ENCODE results near the gene PIK3C2G.
A peak's percentile ranks its signal among the peaks of the same experiment; 100 is the strongest.

PIK3C2G gene

DNA sequence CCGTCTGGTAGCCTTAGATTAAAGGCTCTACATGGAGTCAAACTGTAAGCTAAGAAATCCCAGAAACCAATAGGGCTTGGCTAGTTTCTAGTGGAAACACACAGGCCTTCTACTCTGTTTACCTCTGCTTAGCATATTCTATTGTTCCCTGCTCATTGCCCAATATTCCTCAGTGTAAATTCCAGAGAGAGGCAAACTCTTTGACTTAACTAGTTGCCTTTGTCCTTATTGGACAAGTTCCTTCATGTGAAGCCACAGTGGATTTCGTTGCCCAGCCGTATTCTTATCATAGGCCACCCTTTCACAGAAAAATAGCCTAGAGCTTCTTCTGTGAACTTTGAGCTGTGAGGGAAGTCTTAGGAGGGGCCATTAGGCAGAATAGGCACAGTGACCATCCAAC, 290.4 kb downstream of the PIK3C2G start:
- H3K4me3 ChIP-seq (ENCODE audit: low read depth, low read length) = no peak overlapping the region
- DNase-seq (ENCODE audit: low read depth) = no peak
- TF ChIP-seq, protein P1, sequence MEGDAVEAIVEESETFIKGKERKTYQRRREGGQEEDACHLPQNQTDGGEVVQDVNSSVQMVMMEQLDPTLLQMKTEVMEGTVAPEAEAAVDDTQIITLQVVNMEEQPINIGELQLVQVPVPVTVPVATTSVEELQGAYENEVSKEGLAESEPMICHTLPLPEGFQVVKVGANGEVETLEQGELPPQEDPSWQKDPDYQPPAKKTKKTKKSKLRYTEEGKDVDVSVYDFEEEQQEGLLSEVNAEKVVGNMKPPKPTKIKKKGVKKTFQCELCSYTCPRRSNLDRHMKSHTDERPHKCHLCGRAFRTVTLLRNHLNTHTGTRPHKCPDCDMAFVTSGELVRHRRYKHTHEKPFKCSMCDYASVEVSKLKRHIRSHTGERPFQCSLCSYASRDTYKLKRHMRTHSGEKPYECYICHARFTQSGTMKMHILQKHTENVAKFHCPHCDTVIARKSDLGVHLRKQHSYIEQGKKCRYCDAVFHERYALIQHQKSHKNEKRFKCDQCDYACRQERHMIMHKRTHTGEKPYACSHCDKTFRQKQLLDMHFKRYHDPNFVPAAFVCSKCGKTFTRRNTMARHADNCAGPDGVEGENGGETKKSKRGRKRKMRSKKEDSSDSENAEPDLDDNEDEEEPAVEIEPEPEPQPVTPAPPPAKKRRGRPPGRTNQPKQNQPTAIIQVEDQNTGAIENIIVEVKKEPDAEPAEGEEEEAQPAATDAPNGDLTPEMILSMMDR (IDR thresholded peaks at IDR 0.05; ENCODE audit: control insufficient read depth, extremely low read depth, insufficient read depth) = no peak

DNA sequence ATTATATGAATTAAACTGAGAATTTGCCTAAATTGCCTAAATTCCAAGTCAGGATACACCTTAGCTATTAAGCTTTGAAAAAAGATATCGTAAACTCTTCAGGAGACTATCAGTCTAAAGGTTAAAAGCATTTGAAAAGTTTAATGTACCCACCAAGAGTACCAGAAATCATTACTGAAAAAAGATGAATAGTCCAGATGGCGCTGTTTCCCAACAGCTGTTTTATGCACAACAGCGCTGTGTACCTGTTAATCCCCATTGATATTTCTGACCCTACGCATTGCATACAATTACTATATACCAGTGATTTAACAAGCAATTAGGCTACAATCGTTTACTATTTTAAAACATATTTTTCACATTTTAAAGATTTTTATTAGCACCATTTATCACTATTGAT, 291.5 kb downstream of the PIK3C2G start:
- DNase-seq (ENCODE audit: low read depth) = no peak
- TF ChIP-seq, protein P1 (IDR thresholded peaks at IDR 0.05; ENCODE audit: control insufficient read depth, extremely low read depth, insufficient read depth) = peak; percentile 52
- no peak overlapping the region for H3K4me3 ChIP-seq (ENCODE audit: low read depth, low read length)

DNA sequence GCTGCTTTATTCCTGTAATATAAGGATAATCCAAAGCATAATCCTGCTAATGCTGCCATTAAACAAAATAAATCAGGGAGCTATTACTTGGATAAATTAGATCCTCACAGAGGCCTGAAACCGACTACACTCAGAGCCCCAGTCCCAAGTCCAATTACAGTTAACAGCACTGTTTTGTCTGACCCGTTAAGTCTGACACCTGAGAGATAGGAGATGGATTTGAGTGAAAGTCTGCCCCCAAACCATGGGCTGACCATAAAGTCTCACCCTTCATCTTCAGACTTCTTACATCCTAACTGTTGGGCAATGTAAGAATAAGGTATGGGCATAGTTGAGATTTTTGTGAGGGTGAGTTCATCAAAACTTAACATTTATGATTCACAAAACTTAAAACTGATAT, 294.8 kb downstream of the PIK3C2G start:
- no peak overlapping the region for H3K4me3 ChIP-seq (ENCODE audit: low read depth, low read length)
- TF ChIP-seq, protein P1 (IDR thresholded peaks at IDR 0.05; ENCODE audit: control insufficient read depth, extremely low read depth, insufficient read depth) = no peak
- no peak for DNase-seq (ENCODE audit: low read depth)

DNA sequence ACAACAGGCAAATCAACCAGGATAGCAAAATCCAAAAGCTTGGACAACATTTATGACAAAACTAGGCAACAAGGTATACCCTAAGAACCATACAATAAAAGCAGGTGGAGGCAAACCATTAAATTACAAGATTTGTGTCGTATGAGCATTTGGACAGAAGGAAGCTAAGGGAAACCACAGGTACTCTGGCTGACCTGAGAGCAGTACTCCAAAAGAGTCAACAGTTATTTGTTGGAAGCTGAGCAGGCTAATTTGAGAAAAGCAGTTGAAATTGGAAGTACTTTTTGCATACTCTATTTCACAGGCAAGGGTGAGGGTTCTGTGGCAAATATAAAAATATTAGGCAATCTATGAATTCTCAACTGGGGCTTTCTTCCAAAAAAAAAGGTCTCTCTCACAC, 297.9 kb downstream of the PIK3C2G start:
- no peak overlapping the region for H3K4me3 ChIP-seq (ENCODE audit: low read depth, low read length)
- TF ChIP-seq, protein P1 (IDR thresholded peaks at IDR 0.05; ENCODE audit: control insufficient read depth, extremely low read depth, insufficient read depth) = no peak
- DNase-seq (ENCODE audit: low read depth) = no peak

DNA sequence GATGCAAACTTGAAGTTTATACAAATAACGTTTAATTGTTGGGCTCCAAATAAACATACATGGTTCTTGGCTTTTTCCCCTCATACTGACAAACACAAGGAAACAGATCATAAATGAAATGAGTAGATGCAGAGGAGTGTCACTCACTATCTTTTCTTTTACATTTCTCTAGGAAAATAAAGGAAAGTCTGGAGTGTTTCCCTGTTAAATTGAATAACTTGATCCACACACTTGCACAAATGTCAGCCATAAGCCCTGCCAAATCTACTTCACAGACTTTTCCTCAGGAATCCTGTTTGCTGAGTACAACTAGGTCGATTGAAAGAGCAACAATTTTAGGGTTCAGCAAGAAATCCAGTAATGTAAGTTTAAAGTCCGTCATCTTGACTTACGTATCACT, 301.2 kb downstream of the PIK3C2G start:
- H3K4me3 ChIP-seq (ENCODE audit: low read depth, low read length) = no peak overlapping the region
- TF ChIP-seq, protein P1 (IDR thresholded peaks at IDR 0.05; ENCODE audit: control insufficient read depth, extremely low read depth, insufficient read depth) = no peak
- DNase-seq (ENCODE audit: low read depth) = no peak

DNA sequence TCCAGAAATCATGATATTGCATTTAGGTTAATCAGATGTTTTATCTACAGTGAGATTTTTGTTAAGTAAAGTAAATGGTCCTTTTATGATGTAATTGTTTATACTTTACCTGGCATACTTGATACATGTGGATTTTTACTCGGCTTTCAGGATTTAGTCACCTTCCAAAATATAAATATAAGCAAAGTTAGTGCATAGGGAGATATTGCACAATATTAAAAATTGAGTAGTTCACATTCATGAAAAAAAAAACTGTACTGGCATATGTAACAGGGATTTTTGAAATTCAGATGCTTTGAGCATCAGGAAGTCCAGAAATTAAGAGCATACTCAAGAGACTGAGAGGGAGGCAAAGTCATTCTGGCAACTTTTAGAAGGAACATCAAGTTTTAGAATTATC, 303.0 kb downstream of the PIK3C2G start:
- no peak for DNase-seq (ENCODE audit: low read depth)
- TF ChIP-seq, protein P1 (IDR thresholded peaks at IDR 0.05; ENCODE audit: control insufficient read depth, extremely low read depth, insufficient read depth) = no peak
- no peak overlapping the region for H3K4me3 ChIP-seq (ENCODE audit: low read depth, low read length)

DNA sequence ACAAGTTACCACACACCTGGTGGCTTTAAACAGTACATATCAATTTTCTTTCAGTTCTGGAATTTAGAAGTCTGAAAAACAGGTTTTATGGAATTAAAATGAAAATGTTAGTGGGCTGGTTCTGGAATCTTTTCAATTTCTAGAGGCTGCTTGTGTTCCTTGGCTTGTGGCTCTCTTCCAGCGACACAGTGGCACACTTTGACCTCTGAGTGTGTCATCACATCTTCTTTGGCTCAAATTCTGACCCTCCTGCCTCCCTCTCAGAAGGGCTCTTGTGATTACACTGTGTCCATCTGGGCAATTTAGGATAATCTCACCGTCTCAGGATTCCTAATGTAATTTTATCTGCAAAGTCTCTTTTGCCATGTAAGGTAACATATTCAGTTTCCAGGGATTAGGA, 306.5 kb downstream of the PIK3C2G start:
- TF ChIP-seq, protein P1 (IDR thresholded peaks at IDR 0.05; ENCODE audit: control insufficient read depth, extremely low read depth, insufficient read depth) = no peak
- no peak overlapping the region for H3K4me3 ChIP-seq (ENCODE audit: low read depth, low read length)
- no peak for DNase-seq (ENCODE audit: low read depth)

Data from LNCaP clone FGC (cell line).